ENCODE data around the gene TMEM229B. TPM values are rescaled to one million over a fixed set of nuclear protein-coding genes. Genes with fewer than 3 reads are reported as not detected.
A peak's percentile ranks its signal among the peaks of the same experiment; 100 is the strongest.

The TMEM229B gene
- total and polyA plus RNA-seq, 2 donors (not counting 1 experiment from before 2014, with no cell fraction given) = 6.9 to 8.2 TPM

- peak overlapping the region; percentile 29 for H3K4me3 Mint-ChIP-seq
- 100% methylated on average over 3 of the region's 3 CpGs for WGBS (ENCODE audit: insufficient coverage)
- ChIA-PET CTCF (interaction anchor here (0.5 to 3.6 kb wide), 2 partner anchors 35 to 106 kb away, joined by 3 to 11 read pairs; no protein-coding TSS in a partner anchor), POLR2A (interaction anchor here (1.2 kb wide), 1 partner anchor 23 kb away, joined by 4 read pairs; no protein-coding TSS in a partner anchor)
- H3K9me3 Mint-ChIP-seq (ENCODE audit: insufficient read depth) = peaks cover 2% of the 10 kb centered on the region
- peaks cover 70 to 82% of the 10 kb centered on the region in 2 donors for H3K4me1 ChIP-seq (ENCODE audit: control insufficient read depth in 2 of 2, insufficient read depth in 2 of 2, low read length in 2 of 2)
- no peaks in the 10 kb centered on the region for H4K20me1 ChIP-seq (ENCODE audit: control insufficient read depth, insufficient read depth, low read length, poor library complexity, severe bottlenecking)
- H3K27ac ChIP-seq (ENCODE audit: low read length in 2 of 2) = peak overlapping the region in 1 of 2 donors; percentile 97
- peaks cover 10% of the 10 kb centered on the region for H3K79me2 ChIP-seq (ENCODE audit: control insufficient read depth, insufficient read depth, low read length)
- H3K27me3 ChIP-seq (replicated peaks in 1 of 4; ENCODE audit: control extremely low read depth in 1 of 4, control insufficient read depth in 3 of 4, insufficient read depth in 4 of 4, low read length in 3 of 4) = no peaks in the 10 kb centered on the region
- H3K4me3 ChIP-seq (ENCODE audit: control extremely low read depth in 1 of 5, extremely low read depth in 1 of 5, insufficient read depth in 1 of 5, low read depth in 2 of 5, low read length in 4 of 5) = no peak overlapping the region
- no peak overlapping the region for H2AFZ ChIP-seq (ENCODE audit: insufficient read depth, low read depth, low read length, poor library complexity, severe bottlenecking)
- H3K9me3 ChIP-seq (ENCODE audit: control extremely low read depth in 1 of 3, control insufficient read depth in 2 of 3, insufficient read depth in 1 of 3, low read length in 2 of 3) = peaks cover 0 to 48% (median 19%) of the 10 kb centered on the region in 3 donors
- ATAC-seq (ENCODE audit: low read depth) = no peak
- H3K4me1 Mint-ChIP-seq = peaks cover 72% of the 10 kb centered on the region
- TF ChIP-seq CTCF (IDR thresholded peaks at IDR 0.05) = no peak
- no peak for TF ChIP-seq EZH2 (IDR thresholded peaks at IDR 0.05; ENCODE audit: borderline replicate concordance, insufficient read depth, low read depth, low read length, poor library complexity, severe bottlenecking)
- peaks cover 0 to 7% of the 10 kb centered on the region in 2 experiments for H3K36me3 ChIP-seq (replicated peaks in 1 of 2; ENCODE audit: control extremely low read depth in 1 of 2, control insufficient read depth in 1 of 2, extremely low read depth in 1 of 2, insufficient read depth in 2 of 2, low read length in 1 of 2)
- intact Hi-C loops (cut with micrococcal nuclease) = no loop called here
- DNase-seq = no peak
- H3K27me3 Mint-ChIP-seq = no peaks in the 10 kb centered on the region
- no peak overlapping the region for H3K9ac ChIP-seq (ENCODE audit: low read length)
- H3K4me2 ChIP-seq (replicated peaks; ENCODE audit: low read depth, low read length, poor library complexity, severe bottlenecking) = peak overlapping the region; percentile 45
- H3K27ac Mint-ChIP-seq = peak overlapping the region; percentile 96
Measured at GRCh38 chr14:67491285-67491684, 2.8 kb upstream of the TMEM229B start.

- Mint-ChIP-seq H3K4me3 (peak overlapping the region; percentile 43), H3K9me3 (ENCODE audit: insufficient read depth) (peaks cover 2% of the 10 kb centered on the region), H3K4me1 (peaks cover 78% of the 10 kb centered on the region), H3K27ac (peak overlapping the region; percentile 96), H3K27me3 (no peaks in the 10 kb centered on the region)
- no peak for ATAC-seq (ENCODE audit: low read depth)
- H4K20me1 ChIP-seq (ENCODE audit: control insufficient read depth, insufficient read depth, low read length, poor library complexity, severe bottlenecking) = no peaks in the 10 kb centered on the region
- H3K36me3 ChIP-seq (replicated peaks in 1 of 2; ENCODE audit: control extremely low read depth in 1 of 2, control insufficient read depth in 1 of 2, extremely low read depth in 1 of 2, insufficient read depth in 2 of 2, low read length in 1 of 2) = peaks cover 0 to 15% of the 10 kb centered on the region in 2 experiments
- no peak for TF ChIP-seq CTCF (IDR thresholded peaks at IDR 0.05)
- no peak for TF ChIP-seq EZH2 (IDR thresholded peaks at IDR 0.05; ENCODE audit: borderline replicate concordance, insufficient read depth, low read depth, low read length, poor library complexity, severe bottlenecking)
- H3K27ac ChIP-seq (ENCODE audit: low read length in 2 of 2) = peak overlapping the region; percentile 33 to 97
- no peak overlapping the region for H3K9ac ChIP-seq (ENCODE audit: low read length)
- no peaks in the 10 kb centered on the region for H3K27me3 ChIP-seq (replicated peaks in 1 of 4; ENCODE audit: control extremely low read depth in 1 of 4, control insufficient read depth in 3 of 4, insufficient read depth in 4 of 4, low read length in 3 of 4)
- no peak for DNase-seq
- 96% methylated on average over 3 of the region's 4 CpGs for WGBS (ENCODE audit: insufficient coverage)
- peaks cover 0 to 41% (median 19%) of the 10 kb centered on the region in 3 donors for H3K9me3 ChIP-seq (ENCODE audit: control extremely low read depth in 1 of 3, control insufficient read depth in 2 of 3, insufficient read depth in 1 of 3, low read length in 2 of 3)
- peak overlapping the region; percentile 34 for H3K4me2 ChIP-seq (replicated peaks; ENCODE audit: low read depth, low read length, poor library complexity, severe bottlenecking)
- no peak overlapping the region for H3K4me3 ChIP-seq (ENCODE audit: control extremely low read depth in 1 of 5, extremely low read depth in 1 of 5, insufficient read depth in 1 of 5, low read depth in 2 of 5, low read length in 4 of 5)
- ChIA-PET POLR2A (no interaction called here), CTCF (interaction anchor here (1.0 kb wide), 1 partner anchor 62 kb away, joined by 3 read pairs; no protein-coding TSS in a partner anchor)
- peaks cover 70 to 82% of the 10 kb centered on the region in 2 donors for H3K4me1 ChIP-seq (ENCODE audit: control insufficient read depth in 2 of 2, insufficient read depth in 2 of 2, low read length in 2 of 2)
- intact Hi-C loops (cut with micrococcal nuclease) = no loop called here
- peaks cover 10% of the 10 kb centered on the region for H3K79me2 ChIP-seq (ENCODE audit: control insufficient read depth, insufficient read depth, low read length)
- no peak overlapping the region for H2AFZ ChIP-seq (ENCODE audit: insufficient read depth, low read depth, low read length, poor library complexity, severe bottlenecking)
Measured at GRCh38 chr14:67490196-67490595, 1.7 kb upstream of the TMEM229B start.
